HL-60 (cell line): Measurements from ENCODE around the gene MRPS18A.
"Not testable (repeated sequence)": the region's sequence is repeated elsewhere in the genome, so short reads cannot be mapped to it uniquely, and the experiment has no call there.

ENCODE experiments used
- DNase-seq, 2 experiments: peaks; one replicate each; pipeline ENCODE4 v3.0.0-alpha.2; 2010 to 2020; ENCODE audit warnings: low read depth in 1 of 2, low spot score in 1 of 2
- H3K27ac ChIP-seq: fragments of 250-450 bp; sonication (Bioruptor Pico); replicated peaks from 2 replicates; pipeline ENCODE4 v1.5.1; 2020; ENCODE audit warnings: mild to moderate bottlenecking, moderate library complexity
- H3K27me3 ChIP-seq: fragments of 250-450 bp; sonication (Bioruptor Pico); 2 replicates; pipeline ENCODE4 v1.5.1; 2021; ENCODE audit warnings: mild to moderate bottlenecking, moderate library complexity; ENCODE audit not compliant: insufficient read depth, poor library complexity, severe bottlenecking
- H3K4me3 ChIP-seq: replicated peaks from 2 replicates; pipeline ENCODE4 v1.5.1; 2011; ENCODE audit warnings: mild to moderate bottlenecking, control low read depth, low read length; ENCODE audit not compliant: insufficient read depth
- CTCF ChIP-seq: IDR thresholded peaks from one replicate; pipeline ENCODE4 v1.5.1; 2011; ENCODE audit warnings: low read length, control low read depth, inconsistent platforms; ENCODE audit not compliant: insufficient read depth
- GABPA ChIP-seq: IDR thresholded peaks from 2 replicates; pipeline ENCODE4 v1.6.1; 2012; ENCODE audit warnings: low read depth
- POLR2AphosphoS5 ChIP-seq: IDR thresholded peaks from 2 replicates; pipeline ENCODE4 v1.6.1; 2012; ENCODE audit warnings: low read depth
- SPI1 ChIP-seq: IDR thresholded peaks from 2 replicates; pipeline ENCODE4 v1.6.1; 2012; ENCODE audit warnings: low read depth, mild to moderate bottlenecking, borderline replicate concordance
- TF ChIP-seq, protein P1 (sequence below): IDR thresholded peaks from 2 replicates; pipeline ENCODE4 v1.6.1; 2012; ENCODE audit warnings: low read depth; ENCODE audit not compliant: insufficient replicate concordance

The MRPS18A gene

DNA sequence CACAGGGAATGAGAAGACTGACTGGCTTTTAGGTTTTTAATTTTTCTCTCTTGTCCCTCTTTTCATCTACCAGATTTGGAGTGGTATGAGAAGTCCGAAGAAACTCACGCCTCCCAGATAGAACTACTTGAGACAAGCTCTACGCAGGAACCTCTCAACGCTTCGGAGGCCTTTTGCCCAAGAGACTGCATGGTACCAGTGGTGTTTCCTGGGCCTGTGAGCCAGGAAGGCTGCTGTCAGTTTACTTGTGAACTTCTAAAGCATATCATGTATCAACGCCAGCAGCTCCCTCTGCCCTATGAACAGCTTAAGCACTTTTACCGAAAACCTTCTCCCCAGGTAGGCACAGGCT is 51.3 kb downstream of the MRPS18A start:
- Histone ChIP-seq H3K27me3 (no peaks in the 10 kb centered on the region), H3K27ac (peak overlapping the region; percentile 87), H3K4me3 (peak overlapping the region; percentile 83)
- TF ChIP-seq, protein P1, sequence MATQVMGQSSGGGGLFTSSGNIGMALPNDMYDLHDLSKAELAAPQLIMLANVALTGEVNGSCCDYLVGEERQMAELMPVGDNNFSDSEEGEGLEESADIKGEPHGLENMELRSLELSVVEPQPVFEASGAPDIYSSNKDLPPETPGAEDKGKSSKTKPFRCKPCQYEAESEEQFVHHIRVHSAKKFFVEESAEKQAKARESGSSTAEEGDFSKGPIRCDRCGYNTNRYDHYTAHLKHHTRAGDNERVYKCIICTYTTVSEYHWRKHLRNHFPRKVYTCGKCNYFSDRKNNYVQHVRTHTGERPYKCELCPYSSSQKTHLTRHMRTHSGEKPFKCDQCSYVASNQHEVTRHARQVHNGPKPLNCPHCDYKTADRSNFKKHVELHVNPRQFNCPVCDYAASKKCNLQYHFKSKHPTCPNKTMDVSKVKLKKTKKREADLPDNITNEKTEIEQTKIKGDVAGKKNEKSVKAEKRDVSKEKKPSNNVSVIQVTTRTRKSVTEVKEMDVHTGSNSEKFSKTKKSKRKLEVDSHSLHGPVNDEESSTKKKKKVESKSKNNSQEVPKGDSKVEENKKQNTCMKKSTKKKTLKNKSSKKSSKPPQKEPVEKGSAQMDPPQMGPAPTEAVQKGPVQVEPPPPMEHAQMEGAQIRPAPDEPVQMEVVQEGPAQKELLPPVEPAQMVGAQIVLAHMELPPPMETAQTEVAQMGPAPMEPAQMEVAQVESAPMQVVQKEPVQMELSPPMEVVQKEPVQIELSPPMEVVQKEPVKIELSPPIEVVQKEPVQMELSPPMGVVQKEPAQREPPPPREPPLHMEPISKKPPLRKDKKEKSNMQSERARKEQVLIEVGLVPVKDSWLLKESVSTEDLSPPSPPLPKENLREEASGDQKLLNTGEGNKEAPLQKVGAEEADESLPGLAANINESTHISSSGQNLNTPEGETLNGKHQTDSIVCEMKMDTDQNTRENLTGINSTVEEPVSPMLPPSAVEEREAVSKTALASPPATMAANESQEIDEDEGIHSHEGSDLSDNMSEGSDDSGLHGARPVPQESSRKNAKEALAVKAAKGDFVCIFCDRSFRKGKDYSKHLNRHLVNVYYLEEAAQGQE, result no peak
- TF ChIP-seq POLR2AphosphoS5 (no peak), GABPA (no peak), CTCF (no peak), SPI1 (no peak)
- DNase-seq, result peak in 1 of 2 experiments; percentile 11

GRCh38 chr6:43635387-43636307 is 51.9 kb downstream of the MRPS18A start, which contains the start of gene MAD2L1BP:
Gene MAD2L1BP (plus strand): TSS chr6:43635840. CDS start chr6:43635876, 36 bp downstream.
- Histone ChIP-seq H3K27ac (peak within 1 kb of the TSS; percentile 87), H3K27me3 (no peaks in the 10 kb centered on the region), H3K4me3 (peak within 1 kb of the TSS; percentile 83)
- TF ChIP-seq, protein P1, result peak; percentile 94
- TF ChIP-seq CTCF (no peak), POLR2AphosphoS5 (peak; percentile 96), GABPA (peak; percentile 52; the same call in 1 of the 2 replicates), SPI1 (no peak)
- peak; percentile 77 to 87 for DNase-seq

GRCh38 chr6:43634702-43635303 is 52.8 kb downstream of the MRPS18A start:
- Histone ChIP-seq H3K27me3 (no peaks in the 10 kb centered on the region), H3K27ac (no peak overlapping the region; the same call in 1 of the 2 replicates), H3K4me3 (no peak overlapping the region)
- TF ChIP-seq SPI1 (no peak), GABPA (no peak), CTCF (no peak), POLR2AphosphoS5 (no peak)
- TF ChIP-seq, protein P1, result no peak
- DNase-seq, result no peak

DNA sequence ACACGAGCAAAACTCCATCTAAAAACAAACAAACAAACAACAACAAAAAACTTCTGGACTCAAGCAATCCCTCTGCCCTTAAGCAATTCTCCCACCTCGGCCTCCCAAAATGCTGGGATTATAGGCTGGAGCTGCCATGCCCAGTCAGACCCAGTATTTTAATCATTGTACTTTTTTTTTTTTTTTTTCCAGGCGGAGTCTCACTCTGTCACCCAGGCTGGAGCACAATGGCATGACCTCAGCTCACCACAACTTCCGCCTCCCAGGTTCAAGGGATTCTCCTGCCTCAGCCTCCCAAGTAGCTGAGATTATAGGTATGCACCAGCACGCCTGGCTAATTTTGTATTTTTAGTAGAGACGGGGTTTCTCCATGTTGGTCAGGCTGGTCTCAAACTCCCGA is 54.6 kb downstream of the MRPS18A start:
- not testable (repeated sequence) for DNase-seq

More for the DNA sequence above, 54.6 kb downstream of the MRPS18A start:
- not testable (repeated sequence) for H3K4me3 ChIP-seq, H3K27ac ChIP-seq, H3K27me3 ChIP-seq
